GM10847 (cell line): ENCODE measurements around the gene IRS1.

Experiments used
- POLR2A ChIP-seq: IDR thresholded peaks from 2 replicates; pipeline ENCODE4 v1.6.1; 2011; ENCODE audit not compliant: insufficient read length; ENCODE audit errors: extremely low read depth

IRS1 gene

DNA sequence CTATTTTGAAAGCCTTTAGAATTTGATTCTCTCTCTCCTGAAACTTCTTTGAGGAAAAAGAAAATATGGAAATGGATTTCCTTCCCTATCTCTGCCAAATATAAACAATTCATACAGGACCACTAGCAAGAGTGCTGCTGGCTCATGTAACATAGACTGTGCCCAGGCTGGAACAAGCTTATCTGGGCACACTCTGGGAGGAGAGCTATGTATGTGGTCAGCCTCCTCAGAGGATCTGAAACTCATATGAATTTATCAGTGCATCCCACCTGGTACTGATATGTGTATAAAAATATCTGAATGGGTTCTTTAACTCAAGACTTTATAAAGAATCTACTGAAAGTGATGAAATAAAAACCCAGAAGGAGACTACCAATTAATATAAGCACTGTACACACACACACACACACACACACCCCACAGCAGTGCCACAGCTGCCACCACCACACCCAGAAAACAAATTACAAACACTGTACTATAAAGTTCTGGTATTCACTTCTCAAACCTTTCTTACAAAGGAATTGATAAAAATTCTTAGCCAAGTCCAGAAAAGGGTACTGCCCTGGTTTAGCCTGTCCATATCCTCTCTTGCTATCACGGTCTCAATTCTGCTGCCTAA, 115.6 kb downstream of the IRS1 start:
- no peak for TF ChIP-seq POLR2A

DNA sequence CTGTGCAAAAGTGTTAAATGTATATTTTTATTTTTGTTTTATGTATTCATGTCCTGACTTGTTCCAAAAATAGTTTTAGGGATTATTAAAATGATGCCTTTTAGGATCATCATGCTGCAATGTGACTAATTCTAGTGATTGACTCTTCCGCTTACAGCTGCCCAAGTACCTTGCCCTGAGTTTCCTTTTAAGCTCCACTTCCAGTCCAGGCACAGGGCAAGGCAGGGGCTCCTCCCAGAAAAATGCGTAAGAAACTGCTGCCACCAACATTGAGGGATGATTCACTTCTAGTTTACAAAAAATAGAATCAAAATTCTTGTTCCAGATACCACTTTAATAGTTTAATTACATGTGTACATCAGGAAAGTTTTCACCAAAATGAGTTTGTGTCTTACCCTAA, 116.4 kb downstream of the IRS1 start:
- TF ChIP-seq POLR2A: no peak
